Activated T-helper 17 cell treated with anti-CD3 and anti-CD28 coated beads, Interleukin-2, amount 50 U/mL, for 72 hours (primary cell): ENCODE results near the gene SPAG17. TPM values are rescaled to one million over a fixed set of nuclear protein-coding genes. Genes with fewer than 3 reads are reported as not detected.

Experiments
- ATAC-seq: fragments of 150-1000 bp; cut with Tn5 transposase; replicated peaks from 2 replicates; pipeline ENCODE4 v1.10.0; 2021; ENCODE audit warnings: mild to moderate bottlenecking, moderate library complexity
- H3K27ac Mint-ChIP-seq: one replicate; pipeline ENCODE4 v1.8.0; 2022; ENCODE audit warnings: mixed read lengths
- H3K27me3 Mint-ChIP-seq: one replicate; pipeline ENCODE4 v1.8.0; 2022; ENCODE audit warnings: mixed read lengths
- H3K36me3 Mint-ChIP-seq: one replicate; pipeline ENCODE4 v1.8.0; 2022; ENCODE audit warnings: low read depth, mild to moderate bottlenecking, mixed read lengths
- H3K4me1 Mint-ChIP-seq: one replicate; pipeline ENCODE4 v1.8.0; 2022; ENCODE audit warnings: mixed read lengths
- H3K4me3 Mint-ChIP-seq: one replicate; pipeline ENCODE4 v1.8.0; 2022; ENCODE audit warnings: mild to moderate bottlenecking, mixed read lengths
- H3K9me3 Mint-ChIP-seq: one replicate; pipeline ENCODE4 v1.8.0; 2022; ENCODE audit warnings: mixed read lengths
- total RNA-seq, 2 donors: library from RNA; stranded (reverse); gene quantifications; one replicate each; pipeline ENCODE4 v1.2.3, GENCODE V29; 2022

SPAG17 gene
- total RNA-seq, 2 donors from 2014 or later: not detected

DNA sequence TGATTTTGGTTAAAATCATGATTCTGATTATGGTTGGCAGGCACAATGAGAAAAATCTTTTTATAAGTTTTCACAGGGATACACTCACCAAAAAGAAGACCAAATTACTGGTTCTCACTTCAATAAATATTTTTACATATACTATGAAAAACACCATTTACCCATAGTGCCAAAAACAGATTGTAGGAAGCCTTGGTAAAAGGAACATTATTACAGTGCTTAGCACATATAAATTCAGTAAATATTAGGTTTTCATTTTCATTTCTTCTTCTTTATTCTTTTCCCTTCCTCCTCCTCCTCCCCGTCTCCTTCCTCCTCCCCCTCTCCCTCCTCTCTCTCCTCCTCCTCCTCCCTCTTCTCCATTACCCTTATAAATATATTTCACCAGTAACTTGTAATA lies 15.8 kb upstream of the SPAG17 start:
- H3K4me1 Mint-ChIP-seq: no peaks in the 10 kb centered on the region
- ATAC-seq: no peak
- no peaks in the 10 kb centered on the region for H3K36me3 Mint-ChIP-seq
- peaks cover 7% of the 10 kb centered on the region for H3K27me3 Mint-ChIP-seq
- no peak overlapping the region for H3K4me3 Mint-ChIP-seq
- no peak overlapping the region for H3K27ac Mint-ChIP-seq
- H3K9me3 Mint-ChIP-seq: peaks cover 7% of the 10 kb centered on the region

DNA sequence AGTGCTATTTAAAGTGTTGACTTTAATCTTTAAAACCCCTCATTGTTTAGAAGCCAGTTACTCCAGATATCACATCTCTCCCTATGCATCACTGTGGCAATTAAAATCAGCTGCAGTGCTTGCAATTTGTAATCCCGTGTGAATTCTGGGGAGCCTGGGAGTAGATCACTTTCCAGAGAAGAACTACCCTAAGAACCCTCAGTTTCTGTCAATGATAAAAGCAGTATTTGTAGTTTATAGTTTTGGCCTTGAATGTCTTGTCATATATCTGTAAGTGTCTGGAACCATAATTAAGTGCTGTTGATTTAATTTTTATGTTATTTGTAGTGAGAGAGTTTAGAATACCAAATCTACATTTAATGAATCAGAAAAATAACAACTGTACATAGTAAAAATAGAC lies 5.5 kb upstream of the SPAG17 start:
- H3K4me1 Mint-ChIP-seq: no peaks in the 10 kb centered on the region

DNA sequence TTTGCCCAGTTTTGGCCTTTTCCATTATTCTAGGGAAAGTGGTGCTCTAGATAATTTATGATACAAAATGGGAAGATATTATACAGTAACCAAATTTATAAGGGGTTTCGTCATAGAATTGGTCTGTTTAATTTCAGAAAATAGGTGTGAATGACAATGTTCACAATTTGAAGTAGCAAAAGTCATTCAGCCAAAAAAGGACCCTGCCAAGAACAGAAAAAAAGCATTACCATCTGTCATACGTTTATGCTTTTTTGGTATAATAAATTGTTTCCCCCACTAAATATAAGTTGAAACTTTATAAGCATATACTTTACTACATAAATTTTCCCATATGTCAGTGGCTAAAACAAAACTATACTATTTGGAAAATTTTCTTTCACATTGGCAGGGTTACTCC lies 4.5 kb upstream of the SPAG17 start:
- no peak for ATAC-seq
- Mint-ChIP-seq H3K27ac (no peak overlapping the region), H3K9me3 (peaks cover 3% of the 10 kb centered on the region), H3K36me3 (no peaks in the 10 kb centered on the region), H3K4me3 (no peak overlapping the region), H3K4me1 (no peaks in the 10 kb centered on the region), H3K27me3 (peaks cover 8% of the 10 kb centered on the region)

More for the DNA sequence above, 5.5 kb upstream of the SPAG17 start:
- Mint-ChIP-seq H3K9me3 (peaks cover 3% of the 10 kb centered on the region), H3K27ac (no peak overlapping the region), H3K4me3 (no peak overlapping the region), H3K36me3 (no peaks in the 10 kb centered on the region), H3K27me3 (peaks cover 5% of the 10 kb centered on the region)
- no peak for ATAC-seq

DNA sequence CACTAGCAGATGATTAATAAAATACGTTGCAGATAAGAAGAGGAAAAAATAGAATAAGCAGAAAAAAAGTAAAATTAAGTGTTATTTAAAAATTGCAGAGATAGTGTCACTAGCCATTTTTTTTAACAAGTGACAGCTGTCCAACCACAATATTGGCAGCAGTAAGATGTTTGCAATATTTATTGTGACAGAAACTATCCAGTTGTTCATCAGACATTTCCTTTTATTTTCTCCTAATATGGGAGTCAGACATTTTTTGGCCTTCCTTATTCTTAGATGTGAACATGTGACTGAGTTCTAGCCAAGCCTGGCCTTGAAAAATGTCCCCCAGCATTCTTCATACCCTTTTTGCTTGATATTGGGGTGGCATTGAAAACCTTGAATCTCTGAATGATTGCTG lies 3.4 kb upstream of the SPAG17 start:
- H3K27ac Mint-ChIP-seq: no peak overlapping the region
- peaks cover 10% of the 10 kb centered on the region for H3K27me3 Mint-ChIP-seq
- peaks cover 3% of the 10 kb centered on the region for H3K9me3 Mint-ChIP-seq
- no peak overlapping the region for H3K4me3 Mint-ChIP-seq
- no peaks in the 10 kb centered on the region for H3K4me1 Mint-ChIP-seq
- no peaks in the 10 kb centered on the region for H3K36me3 Mint-ChIP-seq
- no peak for ATAC-seq

GRCh38 chr1:118186026-118186425 lies 998 bp upstream of the SPAG17 start:
- H3K27me3 Mint-ChIP-seq: peaks cover 12% of the 10 kb centered on the region
- ATAC-seq: no peak
- H3K9me3 Mint-ChIP-seq: peaks cover 3% of the 10 kb centered on the region
- H3K36me3 Mint-ChIP-seq: no peaks in the 10 kb centered on the region
- no peak overlapping the region for H3K4me3 Mint-ChIP-seq
- H3K27ac Mint-ChIP-seq: no peak overlapping the region
- H3K4me1 Mint-ChIP-seq: no peaks in the 10 kb centered on the region

- Mint-ChIP-seq H3K27ac (no peak overlapping the region), H3K27me3 (peaks cover 12% of the 10 kb centered on the region), H3K4me3 (no peak overlapping the region), H3K9me3 (peaks cover 3% of the 10 kb centered on the region), H3K36me3 (no peaks in the 10 kb centered on the region), H3K4me1 (no peaks in the 10 kb centered on the region)
- ATAC-seq: no peak
Measured at GRCh38 chr1:118184739-118185083, 317 bp downstream of the SPAG17 start.

DNA sequence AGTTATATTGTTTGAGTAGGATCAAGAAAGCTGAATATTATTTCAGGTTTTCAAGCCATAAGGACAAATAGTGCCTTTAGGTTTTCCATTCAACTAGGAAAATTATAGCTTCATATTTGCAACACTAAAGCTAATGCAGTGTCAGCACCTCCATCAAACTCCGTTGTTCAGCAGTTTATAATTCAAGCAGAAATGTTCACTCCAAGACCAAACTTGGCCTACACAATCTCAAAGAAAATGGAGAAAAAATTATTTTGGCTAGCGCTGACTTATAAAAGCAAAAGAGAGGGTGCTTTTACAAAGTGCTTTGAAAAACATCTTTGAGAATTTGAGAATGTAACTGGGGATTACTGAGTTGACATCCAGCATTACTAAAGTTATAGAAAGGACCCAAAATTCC lies 1.4 kb downstream of the SPAG17 start:
- Mint-ChIP-seq H3K27me3 (peaks cover 17% of the 10 kb centered on the region), H3K36me3 (no peaks in the 10 kb centered on the region), H3K4me1 (no peaks in the 10 kb centered on the region), H3K27ac (no peak overlapping the region), H3K4me3 (no peak overlapping the region), H3K9me3 (peaks cover 3% of the 10 kb centered on the region)
- no peak for ATAC-seq

DNA sequence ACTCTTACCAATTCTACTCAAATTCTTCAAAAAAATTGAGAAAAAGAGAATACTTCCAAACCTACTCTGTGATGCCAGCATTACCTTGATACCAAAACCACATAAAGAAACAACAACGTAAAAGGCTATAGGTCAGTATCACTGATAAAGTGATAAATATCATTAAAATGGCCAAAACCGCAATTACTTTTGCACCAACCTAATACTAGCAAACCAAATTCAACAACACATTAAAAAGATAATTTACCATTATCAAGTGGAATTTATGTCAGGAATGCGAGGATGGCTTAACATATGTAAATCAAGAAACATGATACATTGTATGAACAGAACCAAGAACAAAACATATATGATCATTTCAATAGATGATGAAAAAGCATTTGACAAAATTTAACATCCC lies 7.0 kb downstream of the SPAG17 start:
- Mint-ChIP-seq H3K9me3 (peaks cover 12% of the 10 kb centered on the region), H3K36me3 (no peaks in the 10 kb centered on the region), H3K4me3 (no peak overlapping the region), H3K27me3 (peaks cover 19% of the 10 kb centered on the region), H3K4me1 (no peaks in the 10 kb centered on the region), H3K27ac (no peak overlapping the region)
- ATAC-seq: no peak

- H3K36me3 Mint-ChIP-seq: no peaks in the 10 kb centered on the region
- no peak overlapping the region for H3K27ac Mint-ChIP-seq
- H3K4me3 Mint-ChIP-seq: no peak overlapping the region
- H3K4me1 Mint-ChIP-seq: no peaks in the 10 kb centered on the region
- peaks cover 3% of the 10 kb centered on the region for H3K27me3 Mint-ChIP-seq
- ATAC-seq: no peak
- H3K9me3 Mint-ChIP-seq: peaks cover under 1% of the 10 kb centered on the region
Measured at GRCh38 chr1:118169016-118169415, 16.0 kb downstream of the SPAG17 start.

- no peaks in the 10 kb centered on the region for H3K9me3 Mint-ChIP-seq
- no peak overlapping the region for H3K27ac Mint-ChIP-seq
- H3K4me3 Mint-ChIP-seq: no peak overlapping the region
- H3K36me3 Mint-ChIP-seq: no peaks in the 10 kb centered on the region
- ATAC-seq: no peak
- H3K27me3 Mint-ChIP-seq: peaks cover 4% of the 10 kb centered on the region
- H3K4me1 Mint-ChIP-seq: no peaks in the 10 kb centered on the region
Measured at GRCh38 chr1:118160806-118161205, 24.2 kb downstream of the SPAG17 start.

DNA sequence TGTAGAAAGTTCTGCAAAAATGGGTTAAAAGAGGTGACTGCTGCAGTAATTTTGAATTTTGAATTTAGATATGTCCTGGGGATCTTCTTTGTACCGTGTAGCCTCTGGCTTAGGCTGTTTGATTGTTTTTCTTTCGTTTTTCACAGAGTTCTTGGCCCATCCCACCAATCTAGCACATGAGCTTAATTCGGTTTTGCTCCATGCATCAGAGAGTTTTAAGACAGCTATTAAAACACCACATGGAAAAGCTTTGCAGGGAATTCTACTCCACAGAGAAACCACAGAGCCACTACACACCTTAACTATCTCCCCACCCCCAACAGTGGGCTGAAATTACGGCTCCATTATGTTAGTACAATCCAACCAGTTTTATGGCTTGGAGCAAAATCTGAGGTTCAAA lies 25.5 kb downstream of the SPAG17 start:
- Mint-ChIP-seq H3K9me3 (no peaks in the 10 kb centered on the region), H3K4me3 (no peak overlapping the region), H3K4me1 (no peaks in the 10 kb centered on the region), H3K27ac (no peak overlapping the region), H3K27me3 (peaks cover 4% of the 10 kb centered on the region), H3K36me3 (no peaks in the 10 kb centered on the region)
- no peak for ATAC-seq

- Mint-ChIP-seq H3K27me3 (peaks cover 4% of the 10 kb centered on the region), H3K4me3 (no peak overlapping the region), H3K27ac (no peak overlapping the region), H3K9me3 (no peaks in the 10 kb centered on the region), H3K36me3 (no peaks in the 10 kb centered on the region), H3K4me1 (no peaks in the 10 kb centered on the region)
- ATAC-seq: no peak
Measured at GRCh38 chr1:118158924-118159323, 26.1 kb downstream of the SPAG17 start.

GRCh38 chr1:118157506-118157905 lies 27.5 kb downstream of the SPAG17 start:
- Mint-ChIP-seq H3K9me3 (no peaks in the 10 kb centered on the region), H3K27ac (no peak overlapping the region), H3K27me3 (peaks cover 4% of the 10 kb centered on the region), H3K36me3 (no peaks in the 10 kb centered on the region), H3K4me1 (no peaks in the 10 kb centered on the region), H3K4me3 (no peak overlapping the region)
- ATAC-seq: no peak

- no peak overlapping the region for H3K4me3 Mint-ChIP-seq
- no peaks in the 10 kb centered on the region for H3K9me3 Mint-ChIP-seq
- no peaks in the 10 kb centered on the region for H3K36me3 Mint-ChIP-seq
- no peaks in the 10 kb centered on the region for H3K27me3 Mint-ChIP-seq
- H3K27ac Mint-ChIP-seq: no peak overlapping the region
- no peak for ATAC-seq
- no peaks in the 10 kb centered on the region for H3K4me1 Mint-ChIP-seq
Measured at GRCh38 chr1:118155106-118155505, 29.9 kb downstream of the SPAG17 start.

- H3K4me3 Mint-ChIP-seq: no peak overlapping the region
- ATAC-seq: no peak
- no peaks in the 10 kb centered on the region for H3K4me1 Mint-ChIP-seq
- H3K9me3 Mint-ChIP-seq: no peaks in the 10 kb centered on the region
- H3K36me3 Mint-ChIP-seq: no peaks in the 10 kb centered on the region
- no peaks in the 10 kb centered on the region for H3K27me3 Mint-ChIP-seq
- H3K27ac Mint-ChIP-seq: no peak overlapping the region
Measured at GRCh38 chr1:118154220-118154619, 30.8 kb downstream of the SPAG17 start.

- Mint-ChIP-seq H3K36me3 (no peaks in the 10 kb centered on the region), H3K4me3 (no peak overlapping the region), H3K4me1 (no peaks in the 10 kb centered on the region), H3K27me3 (peaks cover 4% of the 10 kb centered on the region), H3K9me3 (no peaks in the 10 kb centered on the region), H3K27ac (no peak overlapping the region)
- ATAC-seq: no peak
Measured at GRCh38 chr1:118151312-118151937, 33.6 kb downstream of the SPAG17 start.
